ENCODE measurements around the gene RNF5. TPM values are rescaled to one million over a fixed set of nuclear protein-coding genes. Genes with fewer than 3 reads are reported as not detected.

The RNF5 gene
- total and polyA plus RNA-seq, 9 of the 15 experiments (the other 6 are each of a cell fraction or from before 2014, with no cell fraction given) = 62.2 to 245 (median 129) TPM

DNA sequence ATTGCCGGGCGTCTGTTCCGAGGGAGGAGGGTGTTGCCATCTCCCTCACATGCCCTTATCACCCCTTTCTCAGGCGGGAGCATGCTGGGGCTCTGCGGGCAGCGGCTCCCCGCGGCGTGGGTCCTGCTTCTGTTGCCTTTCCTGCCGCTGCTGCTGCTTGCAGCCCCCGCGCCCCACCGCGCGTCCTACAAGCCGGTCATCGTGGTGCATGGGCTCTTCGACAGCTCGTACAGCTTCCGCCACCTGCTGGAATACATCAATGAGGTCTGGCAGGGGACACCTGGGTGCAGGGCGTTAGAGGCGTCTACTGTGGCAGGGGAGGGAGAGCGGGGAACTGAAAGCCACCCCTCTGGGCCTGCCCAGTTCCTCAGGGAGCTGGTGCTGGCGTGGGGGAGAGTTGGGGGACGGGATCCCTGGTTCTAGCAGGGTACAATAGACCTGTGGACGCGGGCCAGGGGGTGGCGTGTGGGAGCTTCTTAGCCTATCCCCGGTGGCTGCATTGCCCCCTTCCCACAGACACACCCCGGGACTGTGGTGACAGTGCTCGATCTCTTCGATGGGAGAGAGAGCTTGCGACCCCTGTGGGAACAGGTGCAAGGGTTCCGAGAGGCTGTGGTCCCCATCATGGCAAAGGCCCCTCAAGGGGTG is 23.6 kb upstream of the RNF5 start (continued):
- no peak for TF ChIP-seq CCAR2 (IDR thresholded peaks at IDR 0.05; ENCODE audit: low read depth, low read length)
- TF ChIP-seq, protein P1, sequence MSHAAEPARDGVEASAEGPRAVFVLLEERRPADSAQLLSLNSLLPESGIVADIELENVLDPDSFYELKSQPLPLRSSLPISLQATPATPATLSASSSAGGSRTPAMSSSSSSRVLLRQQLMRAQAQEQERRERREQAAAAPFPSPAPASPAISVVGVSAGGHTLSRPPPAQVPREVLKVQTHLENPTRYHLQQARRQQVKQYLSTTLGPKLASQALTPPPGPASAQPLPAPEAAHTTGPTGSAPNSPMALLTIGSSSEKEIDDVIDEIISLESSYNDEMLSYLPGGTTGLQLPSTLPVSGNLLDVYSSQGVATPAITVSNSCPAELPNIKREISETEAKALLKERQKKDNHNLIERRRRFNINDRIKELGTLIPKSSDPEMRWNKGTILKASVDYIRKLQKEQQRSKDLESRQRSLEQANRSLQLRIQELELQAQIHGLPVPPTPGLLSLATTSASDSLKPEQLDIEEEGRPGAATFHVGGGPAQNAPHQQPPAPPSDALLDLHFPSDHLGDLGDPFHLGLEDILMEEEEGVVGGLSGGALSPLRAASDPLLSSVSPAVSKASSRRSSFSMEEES (CRISPR knock-in tag; IDR thresholded peaks at IDR 0.05) = no peak
- TF ChIP-seq MYNN (IDR thresholded peaks at IDR 0.05) = peak; percentile 24; the same call in 1 of the 2 replicates
- TF ChIP-seq MYNN (CRISPR knock-in tag; IDR thresholded peaks at IDR 0.05) = no peak
- peak; percentile 87 for TF ChIP-seq MYC (IDR thresholded peaks at IDR 0.05; ENCODE audit: low read depth, low read length)
- no peak for TF ChIP-seq MYC (CRISPR knock-in tag; IDR thresholded peaks at IDR 0.05; ENCODE audit: borderline replicate concordance, low read depth)
- TF ChIP-seq PHB (CRISPR knock-in tag; IDR thresholded peaks at IDR 0.05) = 0 out of 2 replicates have a peak, but pooled peaks have one; percentile 67
- no peak for TF ChIP-seq ZNF23 (CRISPR knock-in tag; IDR thresholded peaks at IDR 0.05)
- TF ChIP-seq, protein P2, sequence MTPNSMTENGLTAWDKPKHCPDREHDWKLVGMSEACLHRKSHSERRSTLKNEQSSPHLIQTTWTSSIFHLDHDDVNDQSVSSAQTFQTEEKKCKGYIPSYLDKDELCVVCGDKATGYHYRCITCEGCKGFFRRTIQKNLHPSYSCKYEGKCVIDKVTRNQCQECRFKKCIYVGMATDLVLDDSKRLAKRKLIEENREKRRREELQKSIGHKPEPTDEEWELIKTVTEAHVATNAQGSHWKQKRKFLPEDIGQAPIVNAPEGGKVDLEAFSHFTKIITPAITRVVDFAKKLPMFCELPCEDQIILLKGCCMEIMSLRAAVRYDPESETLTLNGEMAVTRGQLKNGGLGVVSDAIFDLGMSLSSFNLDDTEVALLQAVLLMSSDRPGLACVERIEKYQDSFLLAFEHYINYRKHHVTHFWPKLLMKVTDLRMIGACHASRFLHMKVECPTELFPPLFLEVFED (CRISPR knock-in tag; conservative IDR thresholded peaks at IDR 0.05) = no peak
- TF ChIP-seq, protein P3, sequence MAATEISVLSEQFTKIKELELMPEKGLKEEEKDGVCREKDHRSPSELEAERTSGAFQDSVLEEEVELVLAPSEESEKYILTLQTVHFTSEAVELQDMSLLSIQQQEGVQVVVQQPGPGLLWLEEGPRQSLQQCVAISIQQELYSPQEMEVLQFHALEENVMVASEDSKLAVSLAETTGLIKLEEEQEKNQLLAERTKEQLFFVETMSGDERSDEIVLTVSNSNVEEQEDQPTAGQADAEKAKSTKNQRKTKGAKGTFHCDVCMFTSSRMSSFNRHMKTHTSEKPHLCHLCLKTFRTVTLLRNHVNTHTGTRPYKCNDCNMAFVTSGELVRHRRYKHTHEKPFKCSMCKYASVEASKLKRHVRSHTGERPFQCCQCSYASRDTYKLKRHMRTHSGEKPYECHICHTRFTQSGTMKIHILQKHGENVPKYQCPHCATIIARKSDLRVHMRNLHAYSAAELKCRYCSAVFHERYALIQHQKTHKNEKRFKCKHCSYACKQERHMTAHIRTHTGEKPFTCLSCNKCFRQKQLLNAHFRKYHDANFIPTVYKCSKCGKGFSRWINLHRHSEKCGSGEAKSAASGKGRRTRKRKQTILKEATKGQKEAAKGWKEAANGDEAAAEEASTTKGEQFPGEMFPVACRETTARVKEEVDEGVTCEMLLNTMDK (IDR thresholded peaks at IDR 0.05; ENCODE audit: borderline replicate concordance, insufficient read depth, low read depth, low read length, poor library complexity, severe bottlenecking) = peak; percentile 66
- no peak for TF ChIP-seq ZNF57 (CRISPR knock-in tag; IDR thresholded peaks at IDR 0.05)
- TF ChIP-seq, protein P4, sequence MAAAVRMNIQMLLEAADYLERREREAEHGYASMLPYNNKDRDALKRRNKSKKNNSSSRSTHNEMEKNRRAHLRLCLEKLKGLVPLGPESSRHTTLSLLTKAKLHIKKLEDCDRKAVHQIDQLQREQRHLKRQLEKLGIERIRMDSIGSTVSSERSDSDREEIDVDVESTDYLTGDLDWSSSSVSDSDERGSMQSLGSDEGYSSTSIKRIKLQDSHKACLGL (CRISPR knock-in tag; IDR thresholded peaks at IDR 0.05; ENCODE audit: borderline replicate concordance, poor library complexity, severe bottlenecking) = no peak
- TF ChIP-seq ZNF778 (CRISPR knock-in tag; IDR thresholded peaks at IDR 0.05) = no peak
- no peak for TF ChIP-seq ZNF146 (CRISPR knock-in tag; IDR thresholded peaks at IDR 0.05; ENCODE audit: unreplicated experiment)
- TF ChIP-seq POLR2A (conservative IDR thresholded peaks at IDR 0.05) = peak; percentile 67
- TF ChIP-seq FOXA1 (IDR thresholded peaks at IDR 0.05; ENCODE audit: borderline replicate concordance) = no peak
- TF ChIP-seq NELFE (IDR thresholded peaks at IDR 0.05; ENCODE audit: insufficient read depth, insufficient read length) = no peak
- no peak for TF ChIP-seq ZNF3 (CRISPR knock-in tag; IDR thresholded peaks at IDR 0.05)
- no peak for TF ChIP-seq MTF1 (CRISPR knock-in tag; IDR thresholded peaks at IDR 0.05; ENCODE audit: borderline replicate concordance)
- TF ChIP-seq NUFIP1 (IDR thresholded peaks at IDR 0.05; ENCODE audit: partially characterized antibody) = no peak
- TF ChIP-seq, protein P5, sequence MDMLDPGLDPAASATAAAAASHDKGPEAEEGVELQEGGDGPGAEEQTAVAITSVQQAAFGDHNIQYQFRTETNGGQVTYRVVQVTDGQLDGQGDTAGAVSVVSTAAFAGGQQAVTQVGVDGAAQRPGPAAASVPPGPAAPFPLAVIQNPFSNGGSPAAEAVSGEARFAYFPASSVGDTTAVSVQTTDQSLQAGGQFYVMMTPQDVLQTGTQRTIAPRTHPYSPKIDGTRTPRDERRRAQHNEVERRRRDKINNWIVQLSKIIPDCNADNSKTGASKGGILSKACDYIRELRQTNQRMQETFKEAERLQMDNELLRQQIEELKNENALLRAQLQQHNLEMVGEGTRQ (CRISPR knock-in tag; IDR thresholded peaks at IDR 0.05) = no peak
- TF ChIP-seq ZNF408 (CRISPR knock-in tag; IDR thresholded peaks at IDR 0.05; ENCODE audit: low read depth) = no peak
- TF ChIP-seq SP1 (CRISPR knock-in tag; IDR thresholded peaks at IDR 0.05) = no peak

Measured in K562 (cell line).